Subcutaneous adipose tissue (tissue), 4 donors: ENCODE measurements around the gene ZSCAN30. TPM values are rescaled to one million over a fixed set of nuclear protein-coding genes. Genes with fewer than 3 reads are reported as not detected.

Experiments used
- CTCF ChIP-seq: fragments of 450-650 bp; IDR thresholded peaks from one replicate; pipeline ENCODE4 v1.5.1; 2016; ENCODE audit warnings: low read depth, mild to moderate bottlenecking, control low read depth, antibody characterized with exemption, moderate library complexity
- total RNA-seq, 4 donors: library from RNA; depleted of rRNA; stranded (reverse); fragments of >200 nt; gene quantifications; one replicate each; pipeline ENCODE4 v1.1.0, GENCODE V29; 2016

The ZSCAN30 gene
- total RNA-seq, 4 donors from 2014 or later = 17.7 to 20.1 (median 19.0) TPM

GRCh38 chr18:35296060-35296459, 6.0 kb upstream of the ZSCAN30 start:
- TF ChIP-seq CTCF = no peak

DNA sequence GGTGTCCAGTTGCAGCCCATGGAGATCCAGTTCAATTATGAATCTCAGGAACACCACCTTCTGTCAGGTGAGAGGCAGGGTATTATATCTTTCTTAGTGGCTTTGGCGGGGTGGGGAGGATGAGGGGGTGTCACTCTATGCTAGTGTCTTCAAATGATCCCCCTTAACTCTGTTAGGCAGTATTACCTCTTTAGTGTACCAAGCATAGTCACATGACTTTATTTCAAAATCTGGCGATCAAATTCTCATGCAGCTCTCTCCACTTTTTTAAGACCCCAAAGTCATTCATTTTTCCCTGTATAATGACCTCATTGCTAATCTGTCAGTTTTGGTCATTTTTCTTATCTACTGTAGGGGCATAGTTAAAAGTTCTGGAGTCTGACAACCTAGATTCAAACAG, 1.1 kb upstream of the ZSCAN30 start:
- no peak for TF ChIP-seq CTCF

DNA sequence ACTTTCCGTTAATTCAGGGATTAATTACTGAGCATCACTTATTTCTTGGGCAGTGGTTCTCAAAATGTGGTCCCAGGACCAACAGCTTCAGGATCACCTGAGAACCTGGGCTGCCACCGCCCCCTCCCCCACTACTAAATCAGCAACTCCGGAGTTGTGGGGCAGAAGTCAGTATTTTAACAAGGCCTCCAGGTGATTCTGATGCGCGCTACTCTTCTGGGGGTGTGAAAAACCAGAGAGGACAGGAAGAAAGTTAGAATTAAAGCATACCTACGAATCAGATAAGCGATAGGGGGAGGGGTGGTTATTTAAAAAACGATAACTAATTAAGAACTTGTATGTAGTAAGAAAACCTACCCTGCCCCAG, 319 bp downstream of the ZSCAN30 start:
- TF ChIP-seq CTCF = no peak

DNA sequence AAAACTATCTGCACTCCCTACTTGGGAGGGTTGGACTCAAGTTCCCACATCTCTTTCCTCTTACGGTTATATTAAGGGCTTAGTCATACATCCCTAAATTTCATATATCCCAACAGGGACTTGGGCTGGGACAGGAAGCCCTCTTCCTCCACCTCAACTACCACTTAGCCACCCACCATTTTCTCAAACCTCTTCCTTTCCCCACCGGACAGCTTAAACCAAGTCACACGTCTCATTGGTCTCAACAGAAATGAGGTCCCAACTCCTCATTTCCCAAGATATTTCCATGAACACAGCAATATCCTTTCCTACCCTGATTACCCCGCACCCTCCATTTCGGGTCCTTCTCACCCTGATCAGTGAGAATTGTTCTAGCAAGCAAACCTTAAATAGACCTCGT, 736 bp downstream of the ZSCAN30 start:
- TF ChIP-seq CTCF = no peak

- no peak for TF ChIP-seq CTCF
Observed at GRCh38 chr18:35284841-35285240, 5.2 kb downstream of the ZSCAN30 start.

DNA sequence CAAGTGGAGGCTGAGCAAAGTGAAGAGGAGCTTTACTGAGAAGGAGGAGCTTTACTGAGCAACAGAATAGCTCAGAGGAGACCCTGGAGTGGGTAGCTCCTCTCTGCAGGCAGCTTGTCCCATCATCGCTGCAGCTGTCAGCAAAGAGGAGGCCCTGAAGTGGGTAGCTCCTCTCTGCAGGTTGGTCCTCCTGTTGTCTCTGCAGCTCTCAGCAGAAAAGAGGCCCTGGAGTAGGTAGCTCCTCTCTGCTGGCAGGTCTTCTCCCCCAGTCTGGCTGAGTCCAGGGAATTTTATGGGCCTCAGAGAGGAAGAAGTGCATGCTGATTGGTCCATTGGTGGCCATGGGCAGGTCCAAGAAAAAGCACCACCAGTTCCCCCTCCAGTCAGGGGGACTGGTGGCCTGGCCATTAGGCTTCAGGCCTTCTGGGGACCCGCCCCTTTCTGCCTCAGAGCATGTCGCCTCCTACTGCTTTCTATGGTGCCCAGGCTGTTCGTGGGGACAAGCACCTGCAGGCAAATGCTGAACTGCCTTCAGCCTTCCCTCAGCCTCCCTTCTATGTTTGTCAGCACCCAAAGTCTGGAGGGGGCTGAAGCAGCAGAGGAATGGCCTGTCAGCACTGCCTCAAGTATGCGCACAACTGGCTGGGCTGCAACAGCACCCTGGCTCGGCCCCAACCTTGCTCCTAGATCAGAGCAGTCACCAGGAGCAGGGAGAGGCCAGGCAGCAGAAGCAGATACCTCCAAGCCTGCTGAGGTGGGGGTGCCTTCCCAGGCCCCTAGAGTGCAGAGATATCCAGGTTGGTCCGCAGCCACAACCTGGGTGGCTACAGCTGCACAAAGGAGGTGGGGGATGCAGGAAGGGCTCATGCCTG, 5.9 kb downstream of the ZSCAN30 start:
- no peak for TF ChIP-seq CTCF

- TF ChIP-seq CTCF = no peak
Observed at GRCh38 chr18:35282353-35282752, 7.7 kb downstream of the ZSCAN30 start.
